ENCODE data around the gene NCBP2. TPM values are rescaled to one million over a fixed set of nuclear protein-coding genes. Genes with fewer than 3 reads are reported as not detected.

The NCBP2 gene
- total RNA-seq = 37.2 TPM

DNA sequence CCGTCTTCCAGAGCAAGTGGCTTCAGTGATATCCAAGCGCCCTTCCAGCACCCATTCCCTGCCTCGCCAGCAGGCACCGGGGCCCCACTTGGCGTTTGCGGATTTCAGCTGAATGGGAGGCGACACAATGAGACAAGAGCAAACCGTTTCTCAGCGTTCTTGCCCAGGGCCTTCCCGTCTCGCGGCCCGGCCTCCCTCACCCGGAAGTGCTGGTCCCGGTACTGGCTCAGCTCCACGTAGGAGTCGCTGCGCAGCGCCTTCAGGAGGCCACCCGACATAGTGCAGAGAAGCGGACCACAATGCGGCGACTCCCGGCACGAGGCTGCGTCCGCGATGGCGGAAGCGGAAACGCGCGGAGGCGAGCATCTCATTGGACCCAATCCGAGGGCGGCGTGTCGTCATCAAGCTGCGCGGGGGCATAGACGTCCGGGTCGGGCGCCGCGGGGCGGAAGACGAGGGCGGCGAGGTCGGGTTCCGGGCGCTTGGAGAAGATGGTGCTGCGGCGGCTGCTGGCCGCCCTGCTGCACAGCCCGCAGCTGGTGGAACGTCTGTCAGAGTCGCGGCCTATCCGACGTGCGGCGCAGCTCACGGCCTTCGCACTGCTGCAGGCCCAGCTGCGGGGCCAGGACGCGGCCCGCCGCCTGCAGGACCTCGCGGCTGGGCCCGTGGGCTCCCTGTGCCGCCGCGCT, at the start of gene NCBP2:
TSS of gene NCBP2 (minus strand) at position 303 of the 689 bp plus-strand sequence. CDS start at position 278, 25 bp downstream.

DNA sequence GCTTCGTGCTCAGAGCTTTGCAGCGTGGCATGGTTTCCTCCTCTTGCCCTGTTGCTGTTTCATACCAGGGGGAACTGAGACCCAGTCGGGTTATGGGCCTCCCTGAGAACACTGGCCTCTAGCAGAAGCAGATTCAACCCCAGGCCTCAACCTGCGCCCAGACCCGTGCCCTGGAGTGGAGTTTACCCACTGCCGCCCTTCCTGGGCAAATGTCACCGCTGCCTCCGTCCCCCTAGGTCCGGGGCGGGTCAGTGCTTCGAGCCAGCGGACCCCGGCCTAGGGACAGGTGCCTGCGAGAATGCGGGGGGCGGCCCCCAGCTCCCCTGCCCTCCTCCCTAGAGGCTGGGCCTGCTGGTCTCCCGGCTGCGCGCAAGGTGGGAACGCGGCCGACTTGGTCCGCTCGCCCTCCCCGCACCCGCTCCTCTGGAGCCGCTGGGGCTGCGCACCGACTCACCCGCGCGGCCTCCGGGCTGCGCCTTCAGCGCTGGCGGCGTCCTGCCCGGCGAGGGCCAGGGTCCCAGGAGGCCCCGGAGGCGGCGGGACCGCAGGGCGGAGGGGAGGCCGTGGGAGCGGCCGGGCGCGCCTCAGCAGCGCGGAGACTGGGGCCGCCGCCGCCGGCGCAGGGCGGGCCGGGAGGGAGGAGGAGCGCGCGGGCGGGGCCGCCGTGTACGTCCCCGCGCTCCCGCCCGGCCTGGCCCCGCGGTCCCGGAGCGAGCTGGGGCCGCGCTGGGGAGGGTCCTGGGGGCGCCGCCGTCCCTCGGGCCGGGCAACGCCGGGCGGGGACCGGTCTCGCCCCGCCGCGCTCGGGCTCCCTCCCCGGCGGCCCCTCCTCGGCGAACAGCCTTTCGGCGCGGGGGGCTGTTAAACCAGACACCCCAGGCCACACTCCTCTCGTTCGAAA, 26.2 kb upstream of the NCBP2 start, which contains the start of gene PIGZ:
TSS of gene PIGZ (minus strand) at position 601 of the 901 bp plus-strand sequence. CDS start 16,802 bp downstream, outside the sequence.

Other genes with a start within 250 kb of the NCBP2 start
- gene CEP19, start 230.3 kb downstream of the NCBP2 start, total RNA-seq = 2.2 TPM
- gene PIGX, start 230.2 kb downstream of the NCBP2 start, total RNA-seq = 25.7 TPM
- gene PAK2, start 202.7 kb downstream of the NCBP2 start, total RNA-seq = 47.8 TPM
- 46.5 TPM for gene SENP5, start 74.6 kb downstream of the NCBP2 start, total RNA-seq
- gene PIGZ, start 26.3 kb upstream of the NCBP2 start, total RNA-seq = 1.3 TPM
- 4.6 TPM for gene MELTF, start 87.3 kb upstream of the NCBP2 start, total RNA-seq